Hair follicular keratinocyte (primary cell): ENCODE results near the gene MACF1. TPM values are rescaled to one million over a fixed set of nuclear protein-coding genes. Genes with fewer than 3 reads are reported as not detected.

Source experiments
- total RNA-seq: library from RNA; depleted of rRNA; stranded (reverse); fragments of >200 nt; gene quantifications from 2 replicates; pipeline ENCODE4 v1.2.3, GENCODE V29; 2015

The MACF1 gene, protein sequence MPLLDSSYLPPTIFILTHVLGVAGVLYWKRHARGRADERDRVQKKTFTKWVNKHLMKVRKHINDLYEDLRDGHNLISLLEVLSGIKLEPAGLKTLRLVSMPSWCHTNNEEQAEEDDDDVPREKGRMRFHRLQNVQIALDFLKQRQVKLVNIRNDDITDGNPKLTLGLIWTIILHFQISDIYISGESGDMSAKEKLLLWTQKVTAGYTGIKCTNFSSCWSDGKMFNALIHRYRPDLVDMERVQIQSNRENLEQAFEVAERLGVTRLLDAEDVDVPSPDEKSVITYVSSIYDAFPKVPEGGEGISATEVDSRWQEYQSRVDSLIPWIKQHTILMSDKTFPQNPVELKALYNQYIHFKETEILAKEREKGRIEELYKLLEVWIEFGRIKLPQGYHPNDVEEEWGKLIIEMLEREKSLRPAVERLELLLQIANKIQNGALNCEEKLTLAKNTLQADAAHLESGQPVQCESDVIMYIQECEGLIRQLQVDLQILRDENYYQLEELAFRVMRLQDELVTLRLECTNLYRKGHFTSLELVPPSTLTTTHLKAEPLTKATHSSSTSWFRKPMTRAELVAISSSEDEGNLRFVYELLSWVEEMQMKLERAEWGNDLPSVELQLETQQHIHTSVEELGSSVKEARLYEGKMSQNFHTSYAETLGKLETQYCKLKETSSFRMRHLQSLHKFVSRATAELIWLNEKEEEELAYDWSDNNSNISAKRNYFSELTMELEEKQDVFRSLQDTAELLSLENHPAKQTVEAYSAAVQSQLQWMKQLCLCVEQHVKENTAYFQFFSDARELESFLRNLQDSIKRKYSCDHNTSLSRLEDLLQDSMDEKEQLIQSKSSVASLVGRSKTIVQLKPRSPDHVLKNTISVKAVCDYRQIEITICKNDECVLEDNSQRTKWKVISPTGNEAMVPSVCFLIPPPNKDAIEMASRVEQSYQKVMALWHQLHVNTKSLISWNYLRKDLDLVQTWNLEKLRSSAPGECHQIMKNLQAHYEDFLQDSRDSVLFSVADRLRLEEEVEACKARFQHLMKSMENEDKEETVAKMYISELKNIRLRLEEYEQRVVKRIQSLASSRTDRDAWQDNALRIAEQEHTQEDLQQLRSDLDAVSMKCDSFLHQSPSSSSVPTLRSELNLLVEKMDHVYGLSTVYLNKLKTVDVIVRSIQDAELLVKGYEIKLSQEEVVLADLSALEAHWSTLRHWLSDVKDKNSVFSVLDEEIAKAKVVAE (N-terminal part only)
- 77.8 and 127 TPM in 2 replicates for total RNA-seq

GRCh38 chr1:39204441-39205081, at the start of gene MACF1:
Gene MACF1 (plus strand): TSS chr1:39204695. CDS start chr1:39205023, 328 bp downstream.

DNA sequence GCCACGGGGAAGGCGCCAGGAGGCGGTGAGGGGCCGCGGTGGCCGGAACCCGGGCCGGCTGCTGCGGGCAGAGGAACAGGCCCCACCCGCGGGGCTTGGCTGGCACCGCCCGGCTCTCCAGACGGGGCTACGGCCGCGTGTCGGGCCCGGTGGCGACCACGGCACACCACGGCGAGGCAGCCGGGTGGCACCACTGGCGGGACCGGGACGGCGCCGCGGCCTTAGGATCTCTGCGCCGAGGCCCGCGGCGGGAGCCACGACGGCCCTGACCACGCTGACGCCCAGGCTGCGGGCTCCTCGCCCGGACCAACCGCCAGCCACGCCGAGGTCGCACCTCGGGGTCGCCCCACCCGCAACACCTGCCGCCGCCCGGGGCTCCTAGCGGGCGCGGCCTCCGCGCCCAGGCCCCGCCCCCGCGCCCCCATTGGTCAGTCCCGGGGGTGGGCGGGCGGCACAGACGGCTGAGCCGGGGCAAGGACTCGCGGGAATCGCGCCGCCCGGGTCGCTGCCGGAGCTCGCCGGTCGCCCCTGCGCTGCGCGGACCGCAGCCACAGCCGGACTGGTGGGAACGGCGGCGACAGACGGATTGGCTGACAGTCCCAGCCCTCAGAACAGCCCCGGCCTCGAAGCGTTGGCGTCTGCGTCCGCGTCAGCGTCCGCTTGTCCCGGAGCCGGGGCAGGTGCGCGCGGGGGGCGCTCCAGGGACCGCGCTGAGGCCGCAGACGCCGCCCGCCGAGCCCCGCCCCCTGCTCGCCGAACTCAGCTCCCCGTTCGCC, 286.8 kb downstream of the MACF1 start, which contains the start of gene BMP8A:
Gene BMP8A (plus strand): TSS at position 491 of the 776 bp plus-strand sequence. CDS start 356 bp downstream, outside the sequence.

Other genes with a start within 250 kb of the MACF1 start
- gene AKIRIN1, start 213.4 kb upstream of the MACF1 start, total RNA-seq = 46.1 and 47.2 TPM in 2 replicates
- gene NDUFS5, start 178.3 kb upstream of the MACF1 start, total RNA-seq = 485 and 577 TPM in 2 replicates